Choroid plexus epithelial cell (primary cell): ENCODE measurements around the gene HOOK1.

Experiments used
- DNase-seq: peaks from one replicate; pipeline ENCODE4 v3.0.0-alpha.2; 2010; ENCODE audit warnings: low read depth
- H3K4me3 ChIP-seq: 2 replicates; pipeline ENCODE4 v1.5.1; 2011; ENCODE audit warnings: low read depth, mild to moderate bottlenecking, control low read depth, low read length, moderate library complexity
- TF ChIP-seq, protein P1 (sequence below): conservative IDR thresholded peaks from 2 replicates; pipeline ENCODE4 v1.5.1; 2011; ENCODE audit warnings: low read depth, mild to moderate bottlenecking, control low read depth, inconsistent platforms, low read length, moderate library complexity

HOOK1 gene

DNA sequence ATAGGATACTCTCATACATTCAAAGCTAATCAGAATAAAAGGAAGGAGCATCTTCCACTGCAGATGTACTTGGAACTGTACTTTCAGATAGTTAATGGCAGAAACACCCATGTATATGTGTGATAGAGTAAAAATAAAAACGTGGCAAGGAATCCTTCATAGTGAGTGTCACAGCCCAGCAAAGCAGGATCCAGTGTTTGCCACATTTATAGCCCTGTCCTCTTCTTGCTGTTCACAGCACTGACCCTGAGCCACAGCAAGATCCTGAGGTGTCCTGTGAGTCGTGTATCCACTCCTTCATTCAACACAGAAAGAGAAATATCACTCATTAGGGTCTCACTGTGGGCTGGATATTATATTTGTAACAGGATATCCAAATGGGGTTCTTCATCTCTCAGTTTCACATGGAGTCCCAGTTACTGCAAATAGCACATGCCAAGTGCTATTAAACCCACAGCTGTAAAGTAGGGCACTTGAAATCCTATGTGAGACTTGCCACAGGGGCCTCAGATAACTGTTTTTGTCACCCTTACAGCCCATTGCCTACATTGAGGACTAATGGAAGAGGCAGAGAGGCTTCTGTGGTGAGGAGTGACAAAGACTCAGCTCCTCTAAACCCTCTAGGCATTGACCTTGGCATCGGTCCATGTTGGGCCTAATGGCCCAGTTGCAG, 70.5 kb downstream of the HOOK1 start:
- H3K4me3 ChIP-seq, result no peak overlapping the region
- TF ChIP-seq, protein P1, sequence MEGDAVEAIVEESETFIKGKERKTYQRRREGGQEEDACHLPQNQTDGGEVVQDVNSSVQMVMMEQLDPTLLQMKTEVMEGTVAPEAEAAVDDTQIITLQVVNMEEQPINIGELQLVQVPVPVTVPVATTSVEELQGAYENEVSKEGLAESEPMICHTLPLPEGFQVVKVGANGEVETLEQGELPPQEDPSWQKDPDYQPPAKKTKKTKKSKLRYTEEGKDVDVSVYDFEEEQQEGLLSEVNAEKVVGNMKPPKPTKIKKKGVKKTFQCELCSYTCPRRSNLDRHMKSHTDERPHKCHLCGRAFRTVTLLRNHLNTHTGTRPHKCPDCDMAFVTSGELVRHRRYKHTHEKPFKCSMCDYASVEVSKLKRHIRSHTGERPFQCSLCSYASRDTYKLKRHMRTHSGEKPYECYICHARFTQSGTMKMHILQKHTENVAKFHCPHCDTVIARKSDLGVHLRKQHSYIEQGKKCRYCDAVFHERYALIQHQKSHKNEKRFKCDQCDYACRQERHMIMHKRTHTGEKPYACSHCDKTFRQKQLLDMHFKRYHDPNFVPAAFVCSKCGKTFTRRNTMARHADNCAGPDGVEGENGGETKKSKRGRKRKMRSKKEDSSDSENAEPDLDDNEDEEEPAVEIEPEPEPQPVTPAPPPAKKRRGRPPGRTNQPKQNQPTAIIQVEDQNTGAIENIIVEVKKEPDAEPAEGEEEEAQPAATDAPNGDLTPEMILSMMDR, result no peak
- DNase-seq, result no peak

- no peak for DNase-seq
- TF ChIP-seq, protein P1, result no peak
- no peak overlapping the region for H3K4me3 ChIP-seq
These were observed 78.4 kb downstream of the HOOK1 start for GRCh38 chr1:59892841-59893811.

DNA sequence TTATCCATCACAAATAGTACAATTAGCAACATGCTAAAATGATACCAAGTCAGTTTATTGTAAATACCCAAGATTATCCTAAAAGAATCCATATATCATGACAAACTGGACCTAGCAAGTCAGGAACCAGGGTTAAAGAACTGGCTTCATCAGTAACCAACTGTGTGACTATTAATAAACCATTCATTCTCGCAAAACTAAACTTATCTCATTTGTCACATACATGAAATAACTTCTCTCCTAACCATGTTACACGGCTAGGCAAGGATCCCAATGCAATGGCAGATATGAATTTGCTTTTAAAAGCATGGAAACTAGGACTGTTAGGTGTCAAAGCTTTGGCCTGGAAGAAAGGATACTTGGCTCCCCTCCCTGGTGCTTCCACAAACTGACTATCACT, 82.4 kb downstream of the HOOK1 start:
- no peak overlapping the region for H3K4me3 ChIP-seq
- no peak for DNase-seq
- TF ChIP-seq, protein P1, result no peak

DNA sequence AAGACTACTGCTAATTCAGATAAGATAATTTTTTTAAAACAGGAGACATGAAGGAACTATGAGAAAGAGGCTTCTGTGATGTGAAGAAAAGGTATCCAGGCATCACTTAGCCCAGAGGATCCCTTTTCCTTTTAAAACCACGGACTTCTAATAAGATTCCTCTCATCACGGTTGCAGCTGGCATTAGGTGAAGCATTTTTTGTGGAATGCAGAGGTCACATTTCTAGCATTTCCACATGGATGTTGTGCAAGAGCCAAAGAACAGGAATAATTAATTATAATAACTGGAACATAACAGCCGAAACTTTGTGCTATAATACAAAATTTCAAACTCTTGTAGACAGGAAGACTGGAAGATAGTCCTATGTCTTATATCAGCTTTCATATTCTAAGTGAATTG, 84.2 kb downstream of the HOOK1 start:
- DNase-seq, result peak; percentile 36
- TF ChIP-seq, protein P1, result no peak
- H3K4me3 ChIP-seq, result no peak overlapping the region

GRCh38 chr1:59900640-59901039, 85.9 kb downstream of the HOOK1 start:
- no peak for DNase-seq
- TF ChIP-seq, protein P1, result no peak
- no peak overlapping the region for H3K4me3 ChIP-seq

DNA sequence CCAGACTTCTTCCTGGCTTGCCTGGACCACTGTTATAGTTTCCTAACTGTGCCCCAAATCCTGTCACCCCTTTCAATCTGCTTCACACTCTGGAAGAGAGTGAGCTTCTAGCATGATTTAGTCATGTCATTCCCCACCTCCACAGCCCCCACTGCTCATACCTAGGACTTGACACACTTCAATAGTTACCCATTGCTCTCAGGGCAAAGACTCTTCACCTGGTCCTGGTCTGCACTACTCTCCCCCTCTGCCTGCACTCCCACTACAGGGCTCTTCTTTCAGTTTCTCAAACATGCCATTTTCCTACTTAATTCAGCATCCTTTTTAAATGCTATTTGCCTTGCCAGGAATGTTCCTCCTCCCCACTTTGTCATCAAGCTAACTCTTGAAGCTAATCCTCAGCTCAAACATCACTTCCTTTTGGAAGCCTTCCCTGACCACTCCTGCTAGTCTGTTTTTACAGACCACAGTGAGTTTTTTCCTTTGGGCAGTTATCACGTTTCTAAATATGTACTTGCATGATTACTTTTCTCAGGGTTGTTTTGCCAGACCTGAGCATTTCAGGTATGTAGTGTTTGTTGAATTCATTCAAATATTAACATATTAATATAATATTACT, 87.1 kb downstream of the HOOK1 start:
- H3K4me3 ChIP-seq, result no peak overlapping the region
- TF ChIP-seq, protein P1, result no peak
- DNase-seq, result no peak
